GM10266 (cell line): ENCODE measurements around the gene CRY2.
"Not testable (repeated sequence)": the region's sequence is repeated elsewhere in the genome, so short reads cannot be mapped to it uniquely, and the experiment has no call there.

Experiments used
- DNase-seq: peaks from one replicate; pipeline ENCODE4 v3.0.0; 2012; ENCODE audit errors: extremely low spot score
- CTCF ChIP-seq: IDR thresholded peaks from 2 replicates; pipeline ENCODE4 v1.5.1; 2012; ENCODE audit warnings: mild to moderate bottlenecking, low read depth; ENCODE audit not compliant: control insufficient read depth, insufficient read depth; ENCODE audit errors: missing control alignments

CRY2 gene

GRCh38 chr11:45803971-45804760 lies 43.1 kb upstream of the CRY2 start:
- DNase-seq = peak; percentile 40
- no peak for TF ChIP-seq CTCF

GRCh38 chr11:45804761-45805304 lies 42.4 kb upstream of the CRY2 start, which contains the start of gene SLC35C1:
SLC35C1 (plus strand) TSS chr11:45805149; CDS start chr11:45805802, 653 bp downstream.
- peak; percentile 12 for TF ChIP-seq CTCF
- peak; percentile 98 for DNase-seq

- no peak for TF ChIP-seq CTCF
- no peak for DNase-seq
Observed at GRCh38 chr11:45805305-45806071, 41.8 kb upstream of the CRY2 start.

GRCh38 chr11:45806072-45806933 lies 41.0 kb upstream of the CRY2 start:
- TF ChIP-seq CTCF = no peak
- no peak for DNase-seq

GRCh38 chr11:45806937-45807791 lies 40.1 kb upstream of the CRY2 start:
- DNase-seq = no peak
- no peak for TF ChIP-seq CTCF

- no peak for TF ChIP-seq CTCF
- DNase-seq = no peak
Observed at GRCh38 chr11:45807792-45808238, 39.5 kb upstream of the CRY2 start.

GRCh38 chr11:45808427-45808826 lies 38.8 kb upstream of the CRY2 start:
- not testable (repeated sequence) for DNase-seq
